HG03280 (cell line): Measurements from ENCODE around the gene LRRC75B.

Experiments used
- ATAC-seq: cut with Tn5 transposase; IDR thresholded peaks from one replicate; pipeline ENCODE4 v1.9.1; 2021; ENCODE audit warnings: mild to moderate bottlenecking, moderate library complexity; ENCODE audit not compliant: unreplicated experiment

Gene LRRC75B

DNA sequence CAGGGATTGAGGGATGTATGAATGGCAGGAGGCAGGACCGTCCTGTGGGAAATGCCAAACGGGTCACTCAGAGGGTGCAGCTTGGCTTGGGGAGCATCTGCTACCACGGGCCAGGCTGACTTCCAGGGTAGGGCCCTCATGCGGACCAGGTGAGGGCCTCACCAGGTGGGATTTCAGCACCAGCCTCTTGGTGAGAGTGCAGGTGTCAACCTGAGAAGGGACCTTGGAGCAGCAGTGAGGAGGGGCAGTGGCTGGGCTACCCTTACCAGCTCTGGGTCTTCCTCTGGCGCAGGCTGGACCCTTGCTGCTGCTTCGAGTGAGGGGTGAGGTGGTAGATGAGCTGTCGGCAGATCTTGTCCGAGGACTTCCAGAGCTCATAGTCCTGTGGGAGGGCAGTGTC lies 4.9 kb downstream of the LRRC75B start:
- ATAC-seq = no peak

DNA sequence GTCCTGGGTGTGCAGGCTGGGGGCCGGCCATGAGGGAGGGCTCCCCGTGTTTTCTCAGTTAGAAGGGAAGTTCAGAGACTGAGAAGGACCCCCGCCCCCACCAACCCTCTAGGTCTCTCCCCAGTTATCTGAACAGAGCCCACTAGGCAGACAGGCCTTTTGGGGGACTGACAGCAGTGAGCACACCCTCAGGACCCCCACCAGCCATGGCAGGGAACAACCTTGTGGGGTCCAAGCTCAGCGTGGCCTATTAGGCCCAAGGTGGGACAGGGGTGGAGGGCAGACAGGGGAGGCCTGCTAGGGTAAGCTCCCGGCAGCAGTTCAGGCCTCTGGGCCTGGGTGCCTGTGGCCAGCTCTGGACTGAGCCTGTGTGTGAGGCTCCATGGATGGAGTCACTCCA lies 5.6 kb downstream of the LRRC75B start:
- ATAC-seq = no peak

DNA sequence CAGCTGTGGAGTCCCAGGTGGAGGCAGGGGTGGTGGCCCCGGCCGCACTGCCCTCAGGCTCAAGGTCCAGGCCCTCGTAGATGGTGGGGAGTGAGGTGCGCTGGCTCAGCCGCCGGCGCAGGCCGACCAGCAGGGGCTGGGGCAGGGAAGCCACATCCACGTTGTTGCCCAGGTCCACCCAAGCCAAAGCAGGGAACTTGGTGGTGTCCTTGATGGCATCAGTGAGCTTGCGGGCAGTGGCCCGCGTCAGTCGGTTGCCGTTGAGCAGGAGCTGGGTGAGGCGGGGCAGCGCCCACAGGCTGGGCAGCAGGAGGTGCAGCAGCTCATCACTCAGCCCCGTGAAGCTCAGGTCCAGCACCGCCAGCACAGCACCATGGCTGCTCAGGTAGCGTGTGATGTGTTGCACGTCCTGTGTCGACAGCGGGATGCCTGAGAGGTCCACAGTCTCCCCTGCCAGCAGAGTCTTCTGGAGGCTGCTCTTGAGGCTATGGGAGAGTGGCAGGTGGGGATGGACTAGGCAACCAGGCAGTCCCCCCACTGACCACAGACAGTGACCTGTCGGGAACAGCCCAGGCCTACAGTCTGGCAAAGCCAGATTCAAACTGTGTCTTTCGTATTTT lies 6.8 kb downstream of the LRRC75B start:
- no peak for ATAC-seq

DNA sequence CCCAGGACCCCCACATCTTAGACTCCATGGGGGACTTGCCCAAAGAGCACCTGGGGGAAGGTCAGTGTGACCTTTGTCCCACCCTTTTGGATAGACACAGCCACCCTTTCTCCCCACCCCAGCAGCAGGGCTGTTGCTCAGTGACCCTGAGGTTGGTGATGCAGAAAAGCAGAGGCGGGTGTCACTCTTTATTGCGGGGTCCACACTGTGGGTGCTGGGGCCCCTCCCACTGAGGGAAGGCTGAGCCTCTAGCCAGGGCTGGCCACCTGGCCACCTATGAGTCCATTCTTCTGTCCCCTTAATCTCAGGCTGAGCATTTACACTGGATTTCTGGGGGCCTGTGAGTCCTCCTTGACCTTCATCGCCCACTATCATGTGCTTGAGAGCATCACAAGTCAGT lies 7.4 kb downstream of the LRRC75B start:
- ATAC-seq = no peak

DNA sequence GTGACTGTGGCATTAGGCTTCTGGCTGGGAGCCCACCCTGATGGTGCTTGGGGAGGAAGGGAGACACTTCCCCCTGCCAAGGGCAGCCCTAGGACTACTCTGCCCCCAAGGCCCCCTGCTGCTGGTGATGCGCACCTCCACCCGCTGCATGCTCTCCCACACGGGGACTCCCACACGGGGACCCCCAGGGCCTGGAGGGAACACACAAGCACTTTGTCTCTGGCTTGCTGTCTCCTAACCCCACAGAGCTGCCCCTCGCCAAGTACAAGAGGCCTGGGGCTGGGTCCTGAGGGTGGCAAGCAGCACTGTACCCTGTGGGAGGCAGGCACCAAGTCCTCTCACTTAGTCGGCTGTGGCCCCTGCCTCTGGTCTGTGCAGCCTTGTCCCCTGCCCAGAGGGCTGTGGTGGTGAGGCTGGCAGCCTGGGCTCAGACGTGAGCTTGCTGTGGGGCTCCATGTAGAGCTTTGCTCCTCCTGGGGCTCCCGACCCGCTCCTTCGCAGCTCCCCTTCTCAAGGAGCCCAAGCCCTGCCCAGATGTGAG lies 7.9 kb downstream of the LRRC75B start:
- no peak for ATAC-seq

DNA sequence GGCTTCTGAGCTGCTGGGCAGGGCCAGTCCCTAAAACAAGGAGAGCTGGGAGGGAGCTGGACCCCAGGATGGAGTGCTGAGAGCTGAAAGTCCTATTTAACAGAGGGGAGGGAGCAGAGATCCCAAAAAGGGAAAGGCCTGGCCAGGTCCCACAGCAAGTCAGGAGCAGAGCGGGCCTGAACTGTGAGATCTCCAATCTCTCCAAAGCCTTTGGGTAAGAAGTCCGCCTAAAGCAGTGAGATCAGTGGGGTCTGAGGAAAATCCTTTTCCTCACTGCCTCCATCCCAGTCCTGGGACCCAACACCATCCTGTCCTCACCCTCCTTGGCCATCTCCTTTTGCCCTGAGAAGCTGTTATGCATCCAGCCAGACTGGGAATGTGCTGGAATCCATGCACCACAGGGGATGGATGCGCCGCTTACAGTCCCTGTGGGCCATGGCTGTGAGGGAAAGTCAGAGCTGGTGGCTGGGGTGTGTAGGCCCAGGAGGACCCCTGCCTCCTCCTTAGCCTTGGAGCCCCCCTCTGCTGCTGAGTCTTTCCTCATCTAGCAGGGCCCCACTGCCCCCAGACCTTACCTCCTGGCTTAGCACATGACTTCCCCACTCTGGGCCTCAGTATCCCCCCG lies 8.6 kb downstream of the LRRC75B start:
- no peak for ATAC-seq

DNA sequence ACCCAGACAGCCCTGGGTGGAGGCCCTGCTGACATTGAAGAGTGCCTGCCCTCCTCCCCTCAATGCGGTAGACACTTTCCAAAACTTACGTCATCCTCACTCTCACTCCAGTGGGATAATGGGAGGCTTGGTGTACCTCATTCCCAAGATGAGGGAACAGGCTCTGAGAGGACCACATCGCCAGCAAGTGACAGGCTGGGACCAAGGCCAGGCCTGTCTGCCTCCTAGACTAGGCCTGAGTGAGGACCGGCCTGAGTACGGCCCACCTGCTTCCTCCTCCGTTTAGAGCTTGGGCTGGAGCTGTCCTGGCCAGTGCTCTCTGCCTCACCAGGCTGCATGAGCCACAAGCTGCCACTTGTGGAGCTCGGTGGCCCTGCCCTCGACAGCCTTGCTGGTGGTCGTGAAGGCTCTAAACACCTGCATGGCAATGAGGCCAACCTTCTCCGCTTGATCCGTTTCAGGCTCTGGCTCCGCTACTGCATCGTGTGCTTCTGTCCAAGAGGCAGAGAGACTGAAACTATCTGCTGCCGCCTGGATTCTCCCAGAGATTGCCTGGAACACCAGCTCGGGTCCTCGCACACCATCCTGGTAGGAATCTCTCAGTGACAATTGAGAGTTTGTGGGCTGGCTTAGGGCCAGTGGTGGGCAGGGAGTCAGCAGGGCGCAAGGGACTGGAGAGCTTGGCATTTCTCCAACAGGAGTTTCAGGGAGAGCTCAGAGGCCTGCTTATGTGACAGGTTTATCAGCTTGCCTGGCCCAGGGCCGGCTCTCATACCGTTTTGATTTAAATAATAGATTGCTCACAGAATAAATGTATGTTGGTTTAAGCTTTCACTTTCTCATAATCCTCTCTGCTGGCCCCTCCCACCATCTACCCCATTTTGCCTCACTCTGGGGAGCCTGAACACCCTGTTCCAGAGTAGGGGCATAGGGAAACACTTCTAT lies 9.4 kb downstream of the LRRC75B start:
- no peak for ATAC-seq

DNA sequence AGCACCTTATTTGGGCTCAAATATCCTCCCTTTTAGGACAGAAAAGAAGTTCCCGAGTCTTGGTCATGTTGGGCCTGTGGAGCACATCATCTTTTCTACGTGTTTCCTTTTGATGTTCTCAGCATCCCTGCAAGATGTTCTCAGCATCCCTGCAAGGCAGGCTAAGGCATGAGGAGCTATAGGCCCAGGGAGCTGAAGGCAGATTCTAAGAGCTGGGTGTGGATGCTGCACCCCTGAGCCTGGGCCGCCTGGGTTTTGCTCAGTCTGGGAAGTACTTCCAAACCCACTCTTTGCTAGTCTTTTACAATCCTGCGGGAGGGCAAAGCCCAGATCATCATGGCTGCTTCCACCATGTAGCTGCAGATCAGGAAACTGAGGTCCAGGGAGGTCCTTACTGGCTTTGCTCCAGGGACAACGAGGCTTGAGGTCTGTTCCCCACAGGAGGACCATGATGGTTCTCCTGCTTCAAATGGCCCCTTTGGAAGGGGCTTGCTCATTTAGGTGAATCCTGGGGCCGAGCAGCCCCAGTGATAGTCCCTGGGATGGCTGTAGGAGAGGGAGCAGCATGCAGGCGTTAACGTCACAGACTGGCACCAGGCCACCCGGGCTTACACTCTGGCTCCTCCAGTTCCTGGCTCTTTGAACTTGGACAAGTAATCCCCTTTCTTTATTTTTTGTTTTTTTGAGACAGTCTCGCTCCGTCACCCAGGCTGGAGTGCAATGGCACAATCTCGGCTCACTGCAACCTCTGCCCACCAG lies 10.6 kb downstream of the LRRC75B start:
- no peak for ATAC-seq

DNA sequence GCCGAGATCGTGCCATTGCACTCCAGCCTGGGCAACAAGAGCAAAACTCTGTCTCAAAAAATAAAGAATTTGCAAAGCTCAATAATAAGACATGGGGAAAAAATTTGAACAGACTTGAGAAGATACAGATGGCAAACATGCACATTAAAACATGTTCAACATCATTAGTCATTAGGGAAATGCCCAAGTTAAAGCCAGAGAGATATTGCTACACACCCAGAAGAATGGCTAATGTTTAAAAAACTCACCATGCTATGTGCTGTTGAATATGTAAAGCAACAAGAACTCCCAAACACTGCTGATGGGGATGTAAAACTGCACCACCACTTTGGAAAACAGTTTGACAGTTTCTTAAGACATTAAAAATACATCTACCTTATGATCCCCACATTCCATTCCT lies 12.6 kb downstream of the LRRC75B start:
- ATAC-seq = no peak

DNA sequence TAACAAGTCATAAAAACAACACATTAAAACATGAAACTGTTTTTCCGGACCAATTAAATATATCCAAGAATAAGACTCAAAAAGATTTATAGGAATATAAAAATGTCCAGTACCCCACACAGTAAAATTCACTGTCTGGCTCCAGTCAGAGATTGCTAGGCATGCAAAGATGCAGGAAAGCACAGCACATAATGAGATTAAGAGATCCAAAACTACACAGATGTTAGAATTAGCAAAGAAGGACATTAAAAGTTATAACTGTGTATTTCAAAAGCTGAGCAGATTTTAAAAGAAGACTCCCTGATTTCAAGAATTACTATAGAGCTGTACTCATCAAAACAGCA lies 13.6 kb downstream of the LRRC75B start:
- no peak for ATAC-seq

DNA sequence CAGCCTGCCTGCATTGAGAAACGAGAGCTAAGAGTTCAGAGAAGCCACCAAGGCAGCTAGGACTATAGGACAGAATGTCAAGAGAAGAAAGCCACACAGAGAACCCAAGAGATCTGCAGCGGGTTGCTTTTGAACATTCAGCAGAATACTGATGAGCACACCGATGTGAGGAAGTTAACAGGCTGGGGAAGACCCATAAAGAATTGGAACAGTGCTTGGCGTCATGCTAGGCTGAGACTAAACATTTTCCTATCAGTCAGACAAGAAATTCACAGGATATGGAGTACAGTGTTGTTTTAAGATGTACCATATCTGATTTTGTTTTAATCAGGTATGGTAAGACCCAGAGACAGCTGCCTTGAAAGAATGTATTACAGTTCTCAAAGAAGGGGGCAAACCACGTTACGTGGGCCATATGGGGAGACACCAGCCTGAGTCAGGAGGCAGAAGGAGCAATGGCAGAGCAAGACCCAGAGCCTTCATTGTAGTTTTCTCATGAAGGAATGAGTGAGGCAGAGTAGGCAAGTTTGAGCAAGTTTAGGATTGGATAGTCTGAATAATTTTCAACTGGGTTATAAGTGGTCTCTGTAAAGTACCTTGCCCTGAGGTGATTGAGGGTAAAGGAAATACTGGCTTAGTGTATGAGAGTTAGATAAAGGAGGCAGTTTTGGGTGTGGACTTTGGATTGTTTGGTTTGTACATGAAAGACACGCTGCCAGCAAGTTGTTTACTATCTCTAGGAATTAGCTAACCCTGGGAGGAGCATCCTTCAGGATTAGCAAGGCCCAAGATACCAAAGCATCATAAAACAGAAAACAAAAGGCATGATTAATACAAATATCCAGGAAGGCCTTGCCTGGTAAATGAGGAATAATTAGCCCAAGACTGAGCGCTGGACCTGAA lies 14.3 kb downstream of the LRRC75B start:
- no peak for ATAC-seq

DNA sequence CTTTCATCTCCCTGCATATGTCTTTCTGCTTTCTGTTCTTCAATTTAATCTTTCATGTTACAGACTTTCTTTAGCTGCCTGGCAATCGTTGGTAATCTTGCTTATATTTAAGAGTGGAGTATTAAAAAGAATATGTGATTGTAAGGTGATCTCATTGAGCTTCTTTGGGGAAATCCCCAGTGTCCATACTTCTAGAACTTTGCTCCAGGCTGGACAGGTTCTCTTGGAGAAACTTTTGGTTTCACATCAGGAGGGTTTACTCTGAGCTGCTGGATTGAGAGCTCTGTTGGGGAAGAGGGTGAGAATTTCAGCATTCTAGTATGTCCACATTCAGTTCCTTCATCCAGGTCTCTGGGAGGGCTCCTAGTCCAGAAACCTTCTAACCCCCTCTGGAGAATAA lies 16.1 kb downstream of the LRRC75B start:
- ATAC-seq = no peak

DNA sequence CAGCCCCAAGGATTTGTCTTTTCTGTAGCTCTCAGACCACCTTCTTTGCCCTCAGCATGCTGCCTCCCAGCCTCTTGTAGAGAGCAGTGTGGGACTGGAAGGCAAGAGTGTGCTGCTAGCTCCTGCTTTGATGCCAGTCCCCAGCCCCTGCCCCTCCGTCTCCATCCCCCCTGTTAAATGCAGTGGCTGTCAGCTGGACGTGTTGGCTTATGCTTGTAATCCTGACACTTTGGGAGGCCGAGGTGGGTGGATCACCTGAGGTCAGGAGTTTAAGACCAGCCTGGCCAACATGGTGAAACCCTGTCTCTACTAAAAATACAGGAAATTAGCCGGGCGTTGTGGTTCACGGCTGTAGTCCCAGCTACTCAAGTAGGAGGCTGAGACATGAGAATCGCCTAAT lies 21.6 kb downstream of the LRRC75B start:
- no peak for ATAC-seq

DNA sequence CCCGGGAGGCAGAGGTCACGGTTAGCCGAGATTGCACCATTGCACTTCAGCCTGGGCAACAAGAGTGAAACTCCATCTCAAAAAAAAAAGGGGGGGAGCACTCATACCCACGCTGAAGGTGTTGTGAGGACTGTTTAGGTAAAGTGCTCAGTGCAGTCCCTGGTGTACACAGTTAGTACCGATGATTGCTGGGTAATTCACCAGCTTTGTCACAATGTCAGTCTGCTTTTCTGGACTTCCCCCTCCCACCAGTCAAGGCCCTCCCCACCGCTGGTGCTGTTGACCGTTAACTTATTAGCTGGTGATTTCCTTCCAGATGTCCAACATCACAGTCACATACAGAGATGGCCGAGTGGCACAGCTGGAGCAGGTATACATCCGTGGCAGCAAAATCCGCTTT lies 25.2 kb downstream of the LRRC75B start:
- no peak for ATAC-seq

DNA sequence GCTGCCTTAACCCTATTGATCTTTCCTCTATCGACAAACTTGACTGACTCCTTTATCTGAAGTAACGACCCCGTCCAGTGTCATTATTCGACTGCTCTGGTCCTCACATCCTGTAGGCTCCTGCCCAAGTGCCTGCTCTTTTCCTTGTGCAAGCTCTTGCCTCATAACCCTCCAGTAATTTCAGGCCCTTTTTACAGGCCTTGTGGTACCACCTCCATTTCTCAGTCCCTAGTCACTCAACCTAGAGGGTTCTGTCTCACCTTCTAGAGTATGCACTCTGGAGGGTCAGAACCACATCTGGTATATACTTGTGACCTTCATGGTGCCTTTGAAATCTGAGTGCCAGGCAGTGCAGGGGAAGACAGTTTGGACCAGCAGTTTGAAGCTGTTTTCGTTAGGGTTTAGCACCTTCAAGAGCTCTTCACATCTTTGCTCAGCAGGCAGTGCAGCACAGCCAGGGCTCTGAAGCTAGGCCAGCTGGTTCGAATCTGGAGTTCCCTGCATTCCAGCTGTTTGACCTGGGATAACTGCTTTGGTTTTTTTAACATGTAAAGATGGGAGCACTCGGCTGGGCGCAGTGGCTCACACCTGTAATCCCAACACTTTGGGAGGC lies 25.9 kb downstream of the LRRC75B start:
- no peak for ATAC-seq

DNA sequence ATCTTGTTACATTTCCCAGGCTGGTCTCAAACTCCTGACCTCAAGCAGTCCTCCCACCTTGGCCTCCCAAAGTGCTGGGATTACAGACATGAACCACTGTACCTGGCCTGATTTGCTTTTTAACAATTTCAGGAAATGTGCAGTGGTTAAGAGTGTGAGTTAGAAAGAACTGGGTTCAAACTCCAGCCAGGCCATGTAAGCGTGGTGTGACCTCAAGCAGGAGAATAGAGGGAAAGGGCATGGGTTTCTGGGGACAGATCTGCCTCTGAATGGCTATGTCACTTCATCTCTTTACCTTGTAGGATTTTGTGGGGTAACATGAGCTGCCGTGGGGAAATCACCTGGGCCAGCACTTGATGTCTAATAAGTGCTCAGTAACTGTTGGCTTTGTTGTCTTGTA lies 27.8 kb downstream of the LRRC75B start:
- no peak for ATAC-seq

DNA sequence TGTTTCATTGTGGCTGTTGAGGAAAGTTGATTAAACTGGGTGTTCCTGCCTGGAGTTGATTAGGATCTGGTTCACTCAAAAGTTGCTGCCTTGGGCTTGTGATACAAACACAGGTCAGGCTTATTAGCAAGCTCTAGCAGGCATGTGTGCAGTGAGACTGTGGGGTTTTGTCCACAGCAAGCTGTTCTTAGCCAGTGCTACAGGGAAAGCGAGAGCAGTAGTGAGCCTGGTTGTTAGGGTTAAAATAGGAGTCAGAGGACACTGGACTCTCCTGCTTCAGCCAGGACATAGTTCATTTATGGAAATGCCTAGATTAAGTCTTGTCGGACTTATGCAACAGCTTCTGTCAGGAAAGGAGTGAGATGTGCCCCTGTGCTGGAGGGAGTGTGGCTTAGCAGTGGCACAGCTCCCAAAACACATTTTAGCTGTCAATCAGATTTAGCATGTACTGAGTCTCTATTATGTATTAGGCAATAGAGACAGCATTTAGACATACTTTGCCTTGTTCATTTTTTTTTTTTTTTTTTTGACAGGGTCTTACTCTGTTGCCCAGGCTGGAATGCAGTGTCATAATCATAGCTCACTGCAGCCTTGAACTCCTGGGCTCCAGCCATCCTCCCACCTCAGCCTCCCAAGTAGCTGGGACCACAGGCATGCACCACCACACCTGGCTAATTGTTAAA lies 28.4 kb downstream of the LRRC75B start:
- ATAC-seq = no peak

DNA sequence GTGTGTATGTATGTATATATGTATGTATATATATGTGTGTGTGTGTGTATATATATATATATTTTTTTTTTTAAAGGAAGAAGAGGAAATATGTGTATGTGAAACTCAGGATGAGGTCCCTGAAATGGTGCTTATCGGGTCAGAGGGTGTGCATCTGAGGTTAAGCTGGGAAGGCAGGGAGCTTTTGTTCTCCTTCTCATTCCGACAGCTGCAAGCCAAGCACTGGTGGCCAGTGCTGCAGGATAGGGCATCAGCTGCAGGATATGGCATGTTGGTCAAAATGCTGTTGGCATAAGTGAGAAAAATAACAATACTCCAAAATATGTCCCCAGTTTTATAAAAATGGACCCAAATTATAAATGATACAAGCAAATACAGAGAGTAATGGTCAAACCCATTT lies 29.6 kb downstream of the LRRC75B start:
- ATAC-seq = no peak

DNA sequence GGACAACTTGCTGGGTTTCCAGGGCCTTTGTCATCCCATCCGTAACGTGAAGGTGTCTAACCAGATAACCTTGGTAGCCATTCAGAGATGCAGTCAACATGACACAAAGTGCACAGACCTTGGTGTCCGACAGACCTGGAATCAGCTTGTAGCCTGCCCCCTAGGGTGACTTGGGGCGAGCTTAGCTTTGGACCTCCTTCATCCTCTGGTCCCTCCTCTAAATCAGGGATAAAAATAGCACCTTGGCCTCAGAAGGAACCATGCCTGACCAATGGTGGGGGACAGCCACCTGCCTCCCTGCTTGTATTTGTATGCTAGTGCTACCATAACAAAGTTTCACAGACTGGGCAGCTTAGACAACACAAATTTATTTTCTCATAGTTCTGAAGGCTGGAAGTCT lies 33.4 kb downstream of the LRRC75B start:
- no peak for ATAC-seq
